GM23338 (cell line): ENCODE data around the gene GVQW3. TPM values are rescaled to one million over a fixed set of nuclear protein-coding genes. Genes with fewer than 3 reads are reported as not detected.

ENCODE experiments used
- ATAC-seq: fragments of 200-7000 bp; cut with Tn5 transposase; 3 replicates; pipeline ENCODE4 v1.9.1; 2020
- DNase-seq: peaks from one replicate; pipeline ENCODE4 v3.0.0-alpha.2; 2015; ENCODE audit warnings: low spot score
- H2AFZ ChIP-seq: fragments of 200-600 bp; sonication (generic); 2 replicates; pipeline ENCODE4 v1.8.0; 2016; ENCODE audit warnings: antibody characterized with exemption, mild to moderate bottlenecking, moderate library complexity
- H3F3A ChIP-seq: fragments of 200-600 bp; sonication (generic); replicated peaks from 2 replicates; pipeline ENCODE4 v1.8.0; 2017; ENCODE audit warnings: antibody characterized with exemption, mixed run types, low read depth
- H3K27ac ChIP-seq: fragments of 200-600 bp; sonication (generic); 2 replicates; pipeline ENCODE4 v1.6.1; 2016; ENCODE audit warnings: low read depth
- H3K27me3 ChIP-seq: fragments of 200-600 bp; sonication (generic); 2 replicates; pipeline ENCODE4 v1.8.0; 2016; ENCODE audit warnings: mild to moderate bottlenecking, mixed run types, moderate library complexity; ENCODE audit not compliant: insufficient read depth
- H3K36me3 ChIP-seq: fragments of 200-600 bp; sonication (generic); 2 replicates; pipeline ENCODE4 v1.8.0; 2016; ENCODE audit warnings: mild to moderate bottlenecking; ENCODE audit not compliant: insufficient read depth
- H3K4me1 ChIP-seq: fragments of 200-600 bp; sonication (generic); 2 replicates; pipeline ENCODE4 v1.8.0; 2016; ENCODE audit warnings: mild to moderate bottlenecking, moderate library complexity; ENCODE audit not compliant: insufficient read depth
- H3K4me2 ChIP-seq: fragments of 200-600 bp; sonication (generic); 2 replicates; pipeline ENCODE4 v1.7.1; 2017; ENCODE audit warnings: mixed run types
- H3K4me3 ChIP-seq: fragments of 200-600 bp; sonication (generic); 2 replicates; pipeline ENCODE4 v1.6.1; 2016; ENCODE audit warnings: mixed run types
- H3K79me2 ChIP-seq: fragments of 200-600 bp; sonication (generic); replicated peaks from 2 replicates; pipeline ENCODE4 v1.8.0; 2017; ENCODE audit warnings: mild to moderate bottlenecking; ENCODE audit not compliant: insufficient read depth
- H3K9me2 ChIP-seq: fragments of 200-600 bp; sonication (generic); 2 replicates; pipeline ENCODE4 v1.8.0; 2017; ENCODE audit not compliant: insufficient read depth
- H4K20me1 ChIP-seq: fragments of 200-600 bp; sonication (generic); replicated peaks from 2 replicates; pipeline ENCODE4 v1.8.0; 2017; ENCODE audit warnings: mild to moderate bottlenecking; ENCODE audit not compliant: insufficient read depth
- H3K27ac Mint-ChIP-seq: 2 replicates; pipeline ENCODE4 v1.8.0; 2020; ENCODE audit warnings: inconsistent platforms, mild to moderate bottlenecking, moderate library complexity, mixed read lengths
- H3K27me3 Mint-ChIP-seq: 3 replicates; pipeline ENCODE4 v1.8.0; 2022; ENCODE audit warnings: low read depth, mild to moderate bottlenecking, moderate library complexity, mixed read lengths, inconsistent platforms; ENCODE audit not compliant: insufficient read depth, poor library complexity
- H3K36me3 Mint-ChIP-seq: 3 replicates; pipeline ENCODE4 v1.8.0; 2021; ENCODE audit warnings: low read depth, mild to moderate bottlenecking, inconsistent platforms, moderate library complexity, mixed read lengths
- H3K4me1 Mint-ChIP-seq: 3 replicates; pipeline ENCODE4 v1.8.0; 2020; ENCODE audit warnings: mild to moderate bottlenecking, inconsistent platforms, mixed read lengths
- H3K4me3 Mint-ChIP-seq: 3 replicates; pipeline ENCODE4 v1.8.0; 2021; ENCODE audit warnings: moderate library complexity, mild to moderate bottlenecking, inconsistent platforms, mixed read lengths
- H3K9me3 Mint-ChIP-seq: 3 replicates; pipeline ENCODE4 v1.8.0; 2020; ENCODE audit warnings: moderate library complexity, mild to moderate bottlenecking, inconsistent platforms, mixed read lengths
- CREB1 ChIP-seq: fragments of 250-450 bp; sonication (Bioruptor Pico); IDR thresholded peaks from 2 replicates; pipeline ENCODE4 v1.5.0; 2020; ENCODE audit warnings: low read depth, mild to moderate bottlenecking, moderate library complexity
- CTCF ChIP-seq, 2 experiments: fragments of 200-600 bp in 1 of 2; sonication (generic) in 1 of 2; conservative IDR thresholded peaks; 2 replicates each; pipeline versions ENCODE4 v1.5.1 to v1.6.1; 2016 to 2017; ENCODE audit warnings: antibody characterized with exemption in 2 of 2, low read depth in 2 of 2, mild to moderate bottlenecking in 2 of 2, moderate library complexity in 1 of 2
- EZH2 ChIP-seq: fragments of 200-600 bp; sonication (generic); IDR thresholded peaks from one replicate; pipeline ENCODE4 v1.8.0; 2017; ENCODE audit warnings: antibody characterized with exemption, mild to moderate bottlenecking, low read depth; ENCODE audit not compliant: unreplicated experiment
- JUNB ChIP-seq: IDR thresholded peaks from one replicate; pipeline ENCODE4 v1.6.1; 2016; ENCODE audit warnings: antibody characterized with exemption; ENCODE audit not compliant: unreplicated experiment
- NANOG ChIP-seq: IDR thresholded peaks from 2 replicates; pipeline ENCODE4 v1.6.1; 2016; ENCODE audit warnings: antibody characterized with exemption, borderline replicate concordance
- POLR2AphosphoS5 ChIP-seq: IDR thresholded peaks from 2 replicates; pipeline ENCODE4 v1.6.1; 2016; ENCODE audit warnings: antibody characterized with exemption, low read depth
- ZNF114 ChIP-seq: fragments of 250-450 bp; sonication (Bioruptor Pico); IDR thresholded peaks from 2 replicates; pipeline ENCODE4 v1.5.0; 2020; ENCODE audit warnings: mild to moderate bottlenecking, moderate library complexity
- ZNF331 ChIP-seq: fragments of 250-450 bp; sonication (Bioruptor Pico); IDR thresholded peaks from 2 replicates; pipeline ENCODE4 v1.5.0; 2020; ENCODE audit warnings: low read depth, mild to moderate bottlenecking, moderate library complexity
- long read RNA-seq: library from polyadenylated mRNA; unstranded; transcript quantifications from one replicate; pipeline ENCODE4 v2.0.0, GENCODE V29; 2020; ENCODE audit not compliant: unreplicated experiment
- polyA plus RNA-seq: library from polyadenylated mRNA; unstranded; fragments of >200 nt; fragmentation: Nextera tagmentation; extraction: Ambion mirVana; gene quantifications from 2 replicates; pipeline ENCODE4 v1.2.1, GENCODE V29; 2016
- total RNA-seq: library from RNA; depleted of rRNA; stranded (reverse); fragments of >200 nt; shearing (Covaris generic); gene quantifications from 2 replicates; pipeline ENCODE4 v1.2.3, GENCODE V29; 2014; rRNA removed
- TF ChIP-seq, protein P1 (sequence below): IDR thresholded peaks from 2 replicates; pipeline ENCODE4 v1.6.1; 2016; ENCODE audit warnings: antibody characterized with exemption
- TF ChIP-seq, protein P2 (sequence below): IDR thresholded peaks from one replicate; pipeline ENCODE4 v1.6.1; 2018; ENCODE audit warnings: antibody characterized with exemption; ENCODE audit not compliant: unreplicated experiment

GVQW3 gene
- total RNA-seq (3.4 and 4.9 TPM in 2 replicates), polyA plus RNA-seq (3.5 and 3.8 TPM in 2 replicates)
- long read RNA-seq, full-length matches to known transcripts = 4 of 4 reads
- long read RNA-seq, partial matches to known transcripts = 0 of 4 reads
- long read RNA-seq, other reads (novel, unspliced or antisense) = 0 of 4 reads

GRCh38 chr11:76380977-76381719 lies at the start of gene GVQW3, which contains the start of gene THAP12:
Gene GVQW3 (plus strand): TSS chr11:76381323. CDS start chr11:76381829, 506 bp downstream.
Gene THAP12 (minus strand): TSS chr11:76381132. CDS start chr11:76380836, 296 bp downstream.
- H3K27me3 Mint-ChIP-seq = peaks cover 13% of the 10 kb centered on the region
- Histone ChIP-seq H3K79me2 (peaks cover 66% of the 10 kb centered on the region), H3K27ac (no peak within 1 kb of the TSS), H3K4me2 (peak within 1 kb of the TSS; percentile 98), H3K4me1 (peaks cover 30% of the 10 kb centered on the region), H4K20me1 (peaks cover 9% of the 10 kb centered on the region), H3F3A (no peaks in the 10 kb centered on the region), H3K27me3 (no peaks in the 10 kb centered on the region), H3K4me3 (peak within 1 kb of the TSS; percentile 62), H3K36me3 (no peaks in the 10 kb centered on the region), H2AFZ (peak within 1 kb of the TSS; percentile 96), H3K9me2 (no peaks in the 10 kb centered on the region)
- TF ChIP-seq CREB1 (no peak), JUNB (no peak), CTCF (conservative IDR thresholded peaks at IDR 0.05; ENCODE audit: low read depth in 2 of 2) (peak in 1 of 2 experiments; percentile 34; a peak in 2 of 4 replicates), NANOG (no peak), POLR2AphosphoS5 (peak; percentile 96), ZNF114 (CRISPR knock-in tag) (no peak), ZNF331 (CRISPR knock-in tag) (no peak), EZH2 (no peak)
- TF ChIP-seq, protein P1, sequence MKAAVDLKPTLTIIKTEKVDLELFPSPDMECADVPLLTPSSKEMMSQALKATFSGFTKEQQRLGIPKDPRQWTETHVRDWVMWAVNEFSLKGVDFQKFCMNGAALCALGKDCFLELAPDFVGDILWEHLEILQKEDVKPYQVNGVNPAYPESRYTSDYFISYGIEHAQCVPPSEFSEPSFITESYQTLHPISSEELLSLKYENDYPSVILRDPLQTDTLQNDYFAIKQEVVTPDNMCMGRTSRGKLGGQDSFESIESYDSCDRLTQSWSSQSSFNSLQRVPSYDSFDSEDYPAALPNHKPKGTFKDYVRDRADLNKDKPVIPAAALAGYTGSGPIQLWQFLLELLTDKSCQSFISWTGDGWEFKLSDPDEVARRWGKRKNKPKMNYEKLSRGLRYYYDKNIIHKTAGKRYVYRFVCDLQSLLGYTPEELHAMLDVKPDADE = no peak; the same call in 1 of the 2 replicates
- TF ChIP-seq, protein P2, sequence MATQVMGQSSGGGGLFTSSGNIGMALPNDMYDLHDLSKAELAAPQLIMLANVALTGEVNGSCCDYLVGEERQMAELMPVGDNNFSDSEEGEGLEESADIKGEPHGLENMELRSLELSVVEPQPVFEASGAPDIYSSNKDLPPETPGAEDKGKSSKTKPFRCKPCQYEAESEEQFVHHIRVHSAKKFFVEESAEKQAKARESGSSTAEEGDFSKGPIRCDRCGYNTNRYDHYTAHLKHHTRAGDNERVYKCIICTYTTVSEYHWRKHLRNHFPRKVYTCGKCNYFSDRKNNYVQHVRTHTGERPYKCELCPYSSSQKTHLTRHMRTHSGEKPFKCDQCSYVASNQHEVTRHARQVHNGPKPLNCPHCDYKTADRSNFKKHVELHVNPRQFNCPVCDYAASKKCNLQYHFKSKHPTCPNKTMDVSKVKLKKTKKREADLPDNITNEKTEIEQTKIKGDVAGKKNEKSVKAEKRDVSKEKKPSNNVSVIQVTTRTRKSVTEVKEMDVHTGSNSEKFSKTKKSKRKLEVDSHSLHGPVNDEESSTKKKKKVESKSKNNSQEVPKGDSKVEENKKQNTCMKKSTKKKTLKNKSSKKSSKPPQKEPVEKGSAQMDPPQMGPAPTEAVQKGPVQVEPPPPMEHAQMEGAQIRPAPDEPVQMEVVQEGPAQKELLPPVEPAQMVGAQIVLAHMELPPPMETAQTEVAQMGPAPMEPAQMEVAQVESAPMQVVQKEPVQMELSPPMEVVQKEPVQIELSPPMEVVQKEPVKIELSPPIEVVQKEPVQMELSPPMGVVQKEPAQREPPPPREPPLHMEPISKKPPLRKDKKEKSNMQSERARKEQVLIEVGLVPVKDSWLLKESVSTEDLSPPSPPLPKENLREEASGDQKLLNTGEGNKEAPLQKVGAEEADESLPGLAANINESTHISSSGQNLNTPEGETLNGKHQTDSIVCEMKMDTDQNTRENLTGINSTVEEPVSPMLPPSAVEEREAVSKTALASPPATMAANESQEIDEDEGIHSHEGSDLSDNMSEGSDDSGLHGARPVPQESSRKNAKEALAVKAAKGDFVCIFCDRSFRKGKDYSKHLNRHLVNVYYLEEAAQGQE = no peak
- ATAC-seq = peak; percentile 87
- H3K4me1 Mint-ChIP-seq = peaks cover 39% of the 10 kb centered on the region
- DNase-seq = peak; percentile 97
- H3K9me3 Mint-ChIP-seq = no peaks in the 10 kb centered on the region
- peaks cover 3% of the 10 kb centered on the region; the same call in 2 of the 3 replicates for H3K36me3 Mint-ChIP-seq
- H3K4me3 Mint-ChIP-seq = peak within 1 kb of the TSS; percentile 95
- peak within 1 kb of the TSS; percentile 95 for H3K27ac Mint-ChIP-seq
